Midbrain (tissue), 1 donor: ENCODE measurements around the gene WNT3A.

ENCODE experiments used
- DNase-seq: peaks from one replicate; lab custom pipeline; 2025; lab: John Stamatoyannopoulos, UW

Gene WNT3A

GRCh38 chr1:228101614-228101993 lies 94.8 kb downstream of the WNT3A start:
- no peak for DNase-seq

GRCh38 chr1:228101994-228102790 lies 95.4 kb downstream of the WNT3A start:
- no peak for DNase-seq

GRCh38 chr1:228102791-228103620 lies 96.2 kb downstream of the WNT3A start, which contains the start of gene C1orf35:
Gene C1orf35, minus strand, starts transcription at chr1:228103325. Its CDS starts 98 bp downstream, at chr1:228103227.
- peak; percentile 90 for DNase-seq

GRCh38 chr1:228104526-228105269 lies 97.9 kb downstream of the WNT3A start:
- no peak for DNase-seq

GRCh38 chr1:228105270-228105995 lies 98.6 kb downstream of the WNT3A start:
- DNase-seq: no peak

DNA sequence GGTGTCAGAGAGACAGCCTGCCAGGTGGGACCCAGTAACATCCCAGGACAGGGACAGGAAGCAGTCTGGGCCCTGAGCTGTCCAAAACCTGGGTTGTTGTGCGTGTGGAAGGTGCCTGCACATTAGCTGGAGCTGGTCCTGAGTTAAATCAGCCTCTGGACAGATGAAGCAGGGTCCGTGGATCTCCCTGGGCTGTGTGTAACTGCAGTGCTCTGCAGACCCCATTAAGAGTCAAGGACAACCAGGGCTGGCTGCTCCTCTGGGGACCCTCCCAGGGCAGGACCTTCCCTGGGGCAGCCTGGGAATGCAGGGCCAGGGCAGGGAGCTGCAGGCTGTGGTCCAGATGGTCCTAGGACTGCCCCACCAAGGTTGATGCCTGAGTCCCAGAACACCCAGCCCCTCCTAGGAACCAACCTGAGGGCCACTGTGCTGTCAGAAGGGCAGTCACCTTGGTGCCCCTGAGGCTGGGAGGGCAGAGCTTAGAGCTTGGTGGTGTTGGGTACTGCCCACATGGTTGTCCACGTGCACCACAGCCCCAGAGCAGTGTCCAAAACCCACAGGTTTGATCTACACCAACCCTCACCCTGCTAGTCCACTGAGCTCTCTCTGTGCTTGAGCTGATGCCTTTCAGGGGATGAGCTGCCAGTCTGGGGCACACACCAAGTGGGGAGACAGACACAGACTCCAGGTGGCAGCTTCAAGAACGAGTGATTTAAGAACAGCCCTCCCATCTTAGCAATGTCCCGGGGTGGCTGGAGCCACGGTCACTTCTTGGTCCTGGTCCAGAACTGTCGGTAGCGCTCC lies 99.4 kb downstream of the WNT3A start:
- no peak for DNase-seq

- no peak for DNase-seq
These were observed 99.9 kb downstream of the WNT3A start for GRCh38 chr1:228106800-228107054.

- no peak for DNase-seq
These were observed 100.8 kb downstream of the WNT3A start for GRCh38 chr1:228107636-228108035.

GRCh38 chr1:228108055-228108690 lies 101.4 kb downstream of the WNT3A start:
- DNase-seq: no peak

- no peak for DNase-seq
These were observed 101.9 kb downstream of the WNT3A start for GRCh38 chr1:228108742-228109072.

GRCh38 chr1:228109073-228109961 lies 102.5 kb downstream of the WNT3A start, which contains the start of gene MRPL55:
Gene MRPL55, minus strand, starts transcription at chr1:228109299. Its CDS starts 1,039 bp downstream, at chr1:228108260.
- peak; percentile 99 for DNase-seq

DNA sequence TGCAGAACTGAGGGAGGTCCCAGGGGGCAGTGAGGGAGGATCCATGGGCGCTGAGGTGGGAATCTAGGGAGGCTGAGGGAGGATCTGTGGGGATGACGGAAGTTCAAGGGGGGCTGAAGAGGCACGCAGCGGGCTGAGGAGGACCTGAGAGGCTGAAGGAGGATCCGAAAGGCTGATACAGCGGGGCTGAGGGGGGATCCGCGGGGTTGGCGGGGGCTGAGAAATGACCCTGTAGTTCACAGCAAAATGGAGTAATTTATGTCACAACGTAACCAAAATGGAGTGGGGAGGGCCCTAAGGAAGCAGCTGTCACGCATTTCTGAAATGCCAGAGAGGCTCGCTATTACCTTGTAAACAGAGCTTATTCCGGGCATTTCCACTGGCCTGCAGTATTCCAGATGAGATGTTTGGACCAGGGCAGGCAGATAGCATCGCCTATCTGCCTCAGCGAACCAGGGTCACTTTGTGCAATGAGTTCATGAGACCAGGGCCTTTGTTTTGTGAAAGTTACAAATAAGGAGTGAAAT lies 103.2 kb downstream of the WNT3A start:
- no peak for DNase-seq

- DNase-seq: no peak
These were observed 103.8 kb downstream of the WNT3A start for GRCh38 chr1:228110556-228110955.
